Natural killer cell (primary cell): ENCODE measurements around the gene RBM47. TPM values are rescaled to one million over a fixed set of nuclear protein-coding genes. Genes with fewer than 3 reads are reported as not detected.
"Not testable (repeated sequence)": the region's sequence is repeated elsewhere in the genome, so short reads cannot be mapped to it uniquely, and the experiment has no call there.

ENCODE experiments used
- ATAC-seq, 3 donors: fragments of 150-1000 bp in 2 of 3; fragments of 200-7000 bp in 1 of 3; cut with Tn5 transposase; 1 replicate in 1 of 3; 2 replicates in 2 of 3; pipeline ENCODE4 v1.10.0; 2021; ENCODE audit warnings: mild to moderate bottlenecking in 2 of 3, moderate library complexity in 2 of 3
- DNase-seq, 2 donors: peaks; one replicate each; pipeline versions ENCODE4 v3.0.0 to v3.0.0-alpha.2; 2013 to 2021; ENCODE audit warnings: mixed read lengths in 1 of 2
- H3K27ac ChIP-seq: one replicate; pipeline ENCODE4 v1.5.1; 2013; ENCODE audit warnings: mild to moderate bottlenecking, low read length
- H3K27me3 ChIP-seq: one replicate; pipeline ENCODE4 v1.6.1; 2013; ENCODE audit warnings: low read length; ENCODE audit not compliant: control insufficient read depth, insufficient read depth
- H3K36me3 ChIP-seq: one replicate; pipeline ENCODE4 v1.6.1; 2013; ENCODE audit warnings: low read length; ENCODE audit not compliant: control insufficient read depth, insufficient read depth
- H3K4me1 ChIP-seq: one replicate; pipeline ENCODE4 v1.6.1; 2013; ENCODE audit warnings: low read length; ENCODE audit not compliant: control insufficient read depth, insufficient read depth
- H3K4me3 ChIP-seq: one replicate; pipeline ENCODE4 v1.5.1; 2013; ENCODE audit warnings: low read length
- H3K9me3 ChIP-seq: one replicate; pipeline ENCODE4 v1.6.1; 2013; ENCODE audit warnings: low read length; ENCODE audit not compliant: control insufficient read depth, insufficient read depth
- H3K27ac Mint-ChIP-seq, 2 donors: one replicate each; pipeline ENCODE4 v1.8.0; 2022; ENCODE audit warnings: mild to moderate bottlenecking in 2 of 2, mixed read lengths in 2 of 2, moderate library complexity in 1 of 2
- H3K27me3 Mint-ChIP-seq, 2 donors: one replicate each; pipeline ENCODE4 v1.8.0; 2022; ENCODE audit warnings: low read depth in 2 of 2, mixed read lengths in 2 of 2
- H3K36me3 Mint-ChIP-seq: one replicate; pipeline ENCODE4 v1.8.0; 2022; ENCODE audit warnings: mixed read lengths
- H3K4me1 Mint-ChIP-seq, 2 donors: one replicate each; pipeline ENCODE4 v1.8.0; 2022; ENCODE audit warnings: mixed read lengths in 2 of 2
- H3K4me3 Mint-ChIP-seq: one replicate; pipeline ENCODE4 v1.8.0; 2022; ENCODE audit warnings: mild to moderate bottlenecking, moderate library complexity, mixed read lengths
- H3K9me3 Mint-ChIP-seq, 2 donors: one replicate each; pipeline ENCODE4 v1.8.0; 2022; ENCODE audit warnings: mixed read lengths in 2 of 2
- CTCF ChIP-seq: fragments of 200-600 bp; IDR thresholded peaks from one replicate; pipeline ENCODE4 v1.8.0; 2022; ENCODE audit warnings: antibody characterized with exemption
- WGBS: methylation state at CpG from one replicate; pipeline ENCODE4 v1.1.7; 2013; ENCODE audit warnings: missing lambda C conversion rate; ENCODE audit not compliant: insufficient coverage; 5-methylcytosine and 5-hydroxymethylcytosine counted together
- intact Hi-C: fragments of 100-400 bp; cut with micrococcal nuclease; formaldehyde crosslinking; loops from one replicate; pipeline ENCODE4 v1.14.2; 2022
- total RNA-seq, 4 donors: library from RNA; stranded (reverse); fragments of 120-200 nt in 1 of 4; gene quantifications; one replicate each; pipeline versions ENCODE4 v1.2.3 to v1.2.4, GENCODE V29; 2013 to 2022

Gene RBM47
- total RNA-seq, 3 donors from 2014 or later (not counting 1 experiment from before 2014, with no cell fraction given), result 2.0 to 7.7 (median 3.9) TPM

- Histone ChIP-seq H3K27me3 (no peaks in the 10 kb centered on the region), H3K4me1 (no peaks in the 10 kb centered on the region), H3K4me3 (no peak overlapping the region), H3K9me3 (no peaks in the 10 kb centered on the region), H3K36me3 (no peaks in the 10 kb centered on the region), H3K27ac (no peak overlapping the region)
- Mint-ChIP-seq H3K4me3 (no peak overlapping the region), H3K36me3 (no peaks in the 10 kb centered on the region), H3K27me3 (no peaks in the 10 kb centered on the region), H3K27ac (no peak overlapping the region), H3K4me1 (no peaks in the 10 kb centered on the region), H3K9me3 (no peaks in the 10 kb centered on the region)
- WGBS, result 96% methylated on average over 6 of the region's 7 CpGs
- no peak for TF ChIP-seq CTCF
- DNase-seq, result no peak
- ATAC-seq, result no peak
- intact Hi-C loops, result no loop called here
These were observed 106.1 kb downstream of the RBM47 start for GRCh38 chr4:40523581-40523980.

GRCh38 chr4:40521957-40522356 lies 107.7 kb downstream of the RBM47 start:
- Histone ChIP-seq H3K9me3 (no peaks in the 10 kb centered on the region), H3K27me3 (no peaks in the 10 kb centered on the region), H3K36me3 (no peaks in the 10 kb centered on the region), H3K4me3 (no peak overlapping the region), H3K4me1 (no peaks in the 10 kb centered on the region), H3K27ac (no peak overlapping the region)
- no peak for DNase-seq
- intact Hi-C loops, result no loop called here
- no peaks in the 10 kb centered on the region for H3K36me3 Mint-ChIP-seq
- H3K9me3 Mint-ChIP-seq, result no peaks in the 10 kb centered on the region
- H3K4me3 Mint-ChIP-seq, result no peak overlapping the region
- no peaks in the 10 kb centered on the region for H3K4me1 Mint-ChIP-seq
- ATAC-seq, result no peak
- no peaks in the 10 kb centered on the region for H3K27me3 Mint-ChIP-seq
- TF ChIP-seq CTCF, result no peak
- H3K27ac Mint-ChIP-seq, result no peak overlapping the region
- 83% methylated on average over 2 of the region's 2 CpGs for WGBS

- ATAC-seq, result no peak
- intact Hi-C loops, result no loop called here
These were observed 109.1 kb downstream of the RBM47 start for GRCh38 chr4:40520533-40520932.

GRCh38 chr4:40517081-40517480 lies 112.6 kb downstream of the RBM47 start:
- ATAC-seq, H3K36me3 ChIP-seq, H3K9me3 Mint-ChIP-seq, H3K4me3 ChIP-seq, H3K36me3 Mint-ChIP-seq, H3K4me3 Mint-ChIP-seq, intact Hi-C loops, H3K27ac Mint-ChIP-seq, H3K27me3 ChIP-seq, H3K4me1 ChIP-seq, DNase-seq, H3K27me3 Mint-ChIP-seq, H3K9me3 ChIP-seq, H3K4me1 Mint-ChIP-seq, H3K27ac ChIP-seq: not testable (repeated sequence)
- WGBS, result 100% methylated on average over 5 of the region's 5 CpGs

More at GRCh38 chr4:40520533-40520932, 109.1 kb downstream of the RBM47 start:
- H3K9me3 ChIP-seq, result no peaks in the 10 kb centered on the region
- TF ChIP-seq CTCF, result no peak
- Mint-ChIP-seq H3K27ac (no peak overlapping the region), H3K4me1 (no peaks in the 10 kb centered on the region), H3K27me3 (no peaks in the 10 kb centered on the region), H3K9me3 (no peaks in the 10 kb centered on the region), H3K36me3 (no peaks in the 10 kb centered on the region), H3K4me3 (no peak overlapping the region)
- no peaks in the 10 kb centered on the region for H3K27me3 ChIP-seq
- DNase-seq, result no peak
- WGBS, result 83% methylated on average over 3 of the region's 4 CpGs
- H3K4me3 ChIP-seq, result no peak overlapping the region
- no peak overlapping the region for H3K27ac ChIP-seq
- no peaks in the 10 kb centered on the region for H3K36me3 ChIP-seq
- H3K4me1 ChIP-seq, result no peaks in the 10 kb centered on the region
